ENCODE data around the gene PGAP6.

GRCh38 chr16:389352-389751 lies 7.6 kb upstream of the PGAP6 start:
- TF ChIP-seq POLR2A (IDR thresholded peaks at IDR 0.05; ENCODE audit: low read length) (no peak), GATA1 (IDR thresholded peaks at IDR 0.05; ENCODE audit: low read depth, low read length) (no peak)

Data from erythroblast (primary cell).